LNCaP clone FGC (cell line): ENCODE measurements around the gene NOTCH1.

ENCODE experiments used
- DNase-seq: peaks from one replicate; pipeline ENCODE4 v3.0.0-alpha.2; 2011; ENCODE audit warnings: low read depth
- H3K4me3 ChIP-seq: 2 replicates; pipeline ENCODE4 v1.5.1; 2011; ENCODE audit warnings: mild to moderate bottlenecking, low read depth, low read length, control low read depth
- CTCF ChIP-seq: IDR thresholded peaks from 2 replicates; pipeline ENCODE4 v1.5.1; 2012; ENCODE audit warnings: mild to moderate bottlenecking; ENCODE audit not compliant: control insufficient read depth, insufficient read depth; ENCODE audit errors: extremely low read depth

Gene NOTCH1

GRCh38 chr9:136533775-136534157 lies 12.1 kb downstream of the NOTCH1 start:
- H3K4me3 ChIP-seq: no peak overlapping the region
- no peak for TF ChIP-seq CTCF
- DNase-seq: no peak

- no peak for TF ChIP-seq CTCF
- no peak for DNase-seq
- H3K4me3 ChIP-seq: no peak overlapping the region
These were observed 12.8 kb downstream of the NOTCH1 start for GRCh38 chr9:136532799-136533774.

GRCh38 chr9:136531904-136532798 lies 13.7 kb downstream of the NOTCH1 start:
- H3K4me3 ChIP-seq: no peak overlapping the region
- DNase-seq: no peak
- no peak for TF ChIP-seq CTCF

- no peak for TF ChIP-seq CTCF
- H3K4me3 ChIP-seq: no peak overlapping the region
- no peak for DNase-seq
These were observed 14.5 kb downstream of the NOTCH1 start for GRCh38 chr9:136531186-136531903.

GRCh38 chr9:136530461-136531089 lies 15.3 kb downstream of the NOTCH1 start:
- H3K4me3 ChIP-seq: no peak overlapping the region
- no peak for DNase-seq
- TF ChIP-seq CTCF: no peak
